ENCODE results near the gene ZNF592. TPM values are rescaled to one million over a fixed set of nuclear protein-coding genes. Genes with fewer than 3 reads are reported as not detected.
"Not testable (repeated sequence)": the region's sequence is repeated elsewhere in the genome, so short reads cannot be mapped to it uniquely, and the experiment has no call there.

The ZNF592 gene
- 19.2 TPM for total RNA-seq
- long read RNA-seq, full-length matches to known transcripts = 2 of 11 reads
- long read RNA-seq, partial matches to known transcripts = 8 of 11 reads
- long read RNA-seq, other reads (novel, unspliced or antisense) = 1 of 11 reads

DNA sequence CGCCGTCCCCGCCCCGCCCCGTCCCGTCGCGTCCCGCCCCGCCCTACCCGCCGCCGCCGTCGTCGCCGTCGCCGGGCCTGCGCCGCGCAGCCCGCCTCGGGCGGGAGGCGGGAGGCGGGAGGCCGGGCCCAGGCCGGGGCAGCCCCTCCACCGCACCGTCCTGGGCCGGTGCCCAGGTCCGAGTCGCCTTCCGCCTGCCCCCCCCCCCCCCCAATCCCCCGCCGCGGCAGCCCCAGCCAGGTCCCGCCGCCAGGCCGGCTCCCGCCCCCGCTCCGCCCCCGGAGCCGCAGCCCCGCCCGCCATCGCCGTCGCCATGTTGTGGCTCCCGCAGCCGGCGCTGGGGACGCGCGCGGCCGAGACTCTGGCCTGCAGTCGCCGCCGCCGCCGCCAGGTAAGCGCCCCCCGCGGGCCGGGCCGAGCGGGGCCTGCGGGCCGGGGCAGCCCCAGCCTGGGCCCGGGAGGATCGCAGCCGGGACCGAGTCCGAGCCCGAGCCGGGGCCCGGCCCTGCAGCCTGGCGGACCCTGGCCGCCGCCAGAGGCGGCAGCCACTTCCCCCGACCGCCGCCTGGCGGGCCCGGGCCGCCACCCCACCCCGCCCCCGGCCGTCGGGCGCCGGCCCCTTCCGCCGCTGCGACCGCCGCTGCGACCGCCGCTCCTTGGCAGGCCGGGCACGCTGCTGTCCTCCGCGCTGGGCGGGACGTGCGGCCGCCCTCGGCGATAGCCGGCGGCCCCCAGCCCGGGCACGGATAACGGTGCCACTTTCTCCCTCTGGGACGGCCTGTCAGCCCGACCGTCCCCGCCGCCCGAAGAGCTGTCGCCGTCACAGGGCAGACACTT is at the start of gene ZNF592:
TSS of gene ZNF592 (plus strand) at position 319 of the 837 bp plus-strand sequence. CDS start 34,084 bp downstream, outside the sequence.
- DNase-seq (ENCODE audit: missing footprints) (peak; percentile 92), ATAC-seq (peak; percentile 85)
- intact Hi-C loops (cut with DNase I) = loop anchor here (1.0 to 2.0 kb wide), 3 partner anchors 32 to 178 kb away; partner anchors contain the start of gene SEC11A

- DNase-seq (ENCODE audit: missing footprints) = no peak
- ATAC-seq = no peak
- intact Hi-C loops (cut with DNase I) = loop anchor here (5.0 kb wide), 1 partner anchor 42 kb away; the partner anchor contains the start of gene NMB
Measured at GRCh38 chr15:84699538-84700191, 48.7 kb upstream of the ZNF592 start.

GRCh38 chr15:84702961-84703482 is 45.4 kb upstream of the ZNF592 start:
- intact Hi-C loops (cut with DNase I) = loop anchor here (1.0 to 5.0 kb wide), 2 partner anchors 13 to 46 kb away; partner anchors contain the start of genes NMB and SEC11A
- peak; percentile 85 for ATAC-seq
- no peak for DNase-seq (ENCODE audit: missing footprints)

GRCh38 chr15:84703808-84704207 is 44.6 kb upstream of the ZNF592 start:
- ATAC-seq = no peak
- intact Hi-C loops (cut with DNase I) = loop anchor here (1.0 to 5.0 kb wide), 2 partner anchors 12 to 47 kb away; partner anchors contain the start of genes NMB and SEC11A
- no peak for DNase-seq (ENCODE audit: missing footprints)

DNA sequence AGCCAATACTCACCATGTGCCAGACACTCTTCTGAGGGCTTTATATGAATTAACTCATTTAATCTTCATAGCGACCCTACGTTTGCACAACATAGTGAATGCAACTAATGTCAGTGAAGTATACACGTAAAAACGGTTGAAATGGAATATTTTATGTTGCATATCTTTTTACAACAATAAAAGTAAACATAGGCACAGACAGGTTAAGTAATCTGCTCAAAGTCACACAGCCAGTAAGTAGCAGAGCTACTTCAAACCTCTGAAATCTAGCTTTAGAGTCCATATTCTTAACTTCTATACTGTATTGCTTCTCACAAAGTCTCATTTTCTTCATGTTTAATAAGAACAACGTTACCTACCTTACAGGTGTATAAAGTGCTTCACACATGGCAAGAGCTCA is 34.0 kb upstream of the ZNF592 start:
- intact Hi-C loops (cut with DNase I) = loop anchor here (2.0 kb wide), 1 partner anchor 72 kb away; no protein-coding TSS in a partner anchor
- no peak for ATAC-seq

DNA sequence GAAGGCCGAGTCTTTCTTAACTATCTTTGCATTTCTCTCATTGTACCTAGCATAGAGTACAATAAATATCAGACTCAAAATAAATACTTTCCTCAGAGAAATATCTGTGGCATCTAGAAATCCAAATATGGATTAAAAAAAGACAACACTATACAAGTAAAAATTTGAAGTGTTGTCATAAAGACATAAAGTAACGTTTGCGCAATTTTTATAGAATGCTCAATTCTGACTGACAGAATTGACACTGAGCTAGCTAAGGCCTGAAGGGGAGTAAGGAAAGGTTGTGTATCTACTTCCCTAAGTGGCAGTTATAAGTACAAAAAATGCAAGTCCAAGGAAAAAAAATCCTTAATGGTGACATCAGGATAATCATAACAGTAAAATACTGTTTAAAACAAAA is 33.6 kb upstream of the ZNF592 start:
- intact Hi-C loops (cut with DNase I) = loop anchor here (2.0 to 5.0 kb wide), 3 partner anchors 58 to 212 kb away; partner anchors contain the start of gene NMB
- ATAC-seq (no peak), DNase-seq (ENCODE audit: missing footprints) (no peak)

More for the DNA sequence above, 34.0 kb upstream of the ZNF592 start:
- DNase-seq (ENCODE audit: missing footprints) = no peak

- ATAC-seq = no peak
- intact Hi-C loops (cut with DNase I) = loop anchor here (1.0 to 5.0 kb wide), 5 partner anchors 12 to 212 kb away; partner anchors contain the start of genes NMB and ZNF592
- no peak for DNase-seq (ENCODE audit: missing footprints)
Measured at GRCh38 chr15:84715441-84716035, 32.9 kb upstream of the ZNF592 start.

DNA sequence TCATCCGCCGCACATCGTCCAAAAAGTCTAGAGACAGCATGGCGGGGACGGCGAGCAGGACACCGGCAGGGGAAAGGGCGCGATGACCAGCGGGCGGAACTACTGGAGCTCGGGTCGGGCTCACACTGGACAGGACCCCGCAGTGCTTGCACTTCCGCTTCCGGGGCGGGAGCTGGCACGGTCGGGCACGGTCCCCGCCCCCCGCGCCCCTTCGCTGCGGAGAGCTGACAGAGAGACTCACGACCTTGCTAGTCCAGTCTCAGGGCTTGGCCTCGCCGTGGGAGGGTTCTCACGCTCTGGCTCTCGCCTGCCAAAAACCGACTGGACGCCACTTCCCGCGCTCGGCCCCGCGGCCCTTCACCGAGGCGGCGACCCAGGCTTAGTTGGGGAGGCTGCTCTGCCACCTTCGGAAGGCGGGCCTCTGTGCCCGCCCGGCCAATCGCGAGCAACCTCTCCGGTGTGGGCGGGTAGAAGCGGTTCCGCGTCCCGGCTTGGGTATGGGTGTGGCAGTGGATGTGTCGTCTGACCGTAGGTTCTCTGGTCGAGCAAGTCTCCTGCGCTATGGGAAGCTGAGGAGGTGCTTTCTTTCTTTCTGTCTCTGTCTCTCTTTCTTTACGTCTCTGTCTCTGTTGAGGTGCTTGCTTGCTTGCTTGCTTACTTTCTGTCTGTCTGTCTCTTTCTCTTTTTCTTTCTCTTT is 32.2 kb upstream of the ZNF592 start, which contains the start of gene SEC11A:
TSS of gene SEC11A (minus strand) at position 104 of the 697 bp plus-strand sequence. CDS start at position 40, 64 bp downstream.
- ATAC-seq (peak; percentile 99), DNase-seq (ENCODE audit: missing footprints) (peak; percentile 98)
- intact Hi-C loops (cut with DNase I) = loop anchor here (1.0 to 5.0 kb wide), 4 partner anchors 13 to 211 kb away; partner anchors contain the start of genes NMB and ZNF592

GRCh38 chr15:84721371-84721770 is 27.0 kb upstream of the ZNF592 start:
- ATAC-seq (no peak), DNase-seq (ENCODE audit: missing footprints) (no peak)
- intact Hi-C loops (cut with DNase I) = no loop called here

- intact Hi-C loops (cut with DNase I) = no loop called here
- DNase-seq (ENCODE audit: missing footprints) = no peak
- ATAC-seq = no peak
Measured at GRCh38 chr15:84722628-84723027, 25.8 kb upstream of the ZNF592 start.

DNA sequence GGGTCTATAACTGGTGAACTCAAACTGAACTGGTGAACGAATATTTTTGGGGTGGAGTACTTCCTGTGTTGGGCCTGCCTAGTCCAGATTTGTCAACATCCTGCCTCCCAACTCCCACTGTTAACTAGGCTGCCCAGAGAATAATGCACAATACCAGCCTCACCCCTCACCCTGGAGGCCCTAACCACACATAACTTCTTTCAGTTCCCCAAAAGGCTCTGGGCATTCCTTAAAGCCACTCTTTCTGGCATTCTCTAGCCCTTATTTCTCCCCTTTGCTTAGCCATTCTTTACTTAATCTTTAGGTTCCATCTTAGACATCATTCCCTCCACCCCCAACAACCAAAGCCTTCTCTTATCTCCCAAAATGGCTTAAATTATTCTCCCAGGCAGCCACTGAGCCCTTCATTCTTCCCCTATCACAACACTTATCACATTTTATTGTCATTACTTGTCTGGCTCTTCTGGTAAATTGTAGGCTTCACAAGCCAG is 23.3 kb upstream of the ZNF592 start:
- intact Hi-C loops (cut with DNase I) = no loop called here
- ATAC-seq = peak; percentile 85
- DNase-seq (ENCODE audit: missing footprints) = no peak

DNA sequence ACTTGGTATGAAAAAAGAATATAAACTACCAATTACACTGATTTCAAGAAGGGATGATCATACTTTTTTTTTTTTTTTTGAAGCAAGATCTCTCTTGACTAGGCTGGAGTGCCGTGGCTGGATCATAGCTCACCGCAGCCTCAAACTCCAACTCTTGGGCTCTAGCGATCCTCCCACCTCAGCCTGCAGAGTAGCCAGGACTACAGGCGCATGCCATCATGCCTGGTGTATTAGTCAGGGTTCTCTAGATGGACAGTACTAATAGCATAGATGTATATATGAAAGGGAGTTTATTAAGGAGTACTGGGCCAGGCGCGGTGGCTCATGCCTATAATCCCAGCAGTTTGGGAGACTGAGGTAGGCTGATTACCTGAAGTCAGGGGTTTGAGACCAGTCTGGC is 21.0 kb upstream of the ZNF592 start:
- intact Hi-C loops (cut with DNase I) = no loop called here
- no peak for ATAC-seq
- DNase-seq (ENCODE audit: missing footprints) = no peak

DNA sequence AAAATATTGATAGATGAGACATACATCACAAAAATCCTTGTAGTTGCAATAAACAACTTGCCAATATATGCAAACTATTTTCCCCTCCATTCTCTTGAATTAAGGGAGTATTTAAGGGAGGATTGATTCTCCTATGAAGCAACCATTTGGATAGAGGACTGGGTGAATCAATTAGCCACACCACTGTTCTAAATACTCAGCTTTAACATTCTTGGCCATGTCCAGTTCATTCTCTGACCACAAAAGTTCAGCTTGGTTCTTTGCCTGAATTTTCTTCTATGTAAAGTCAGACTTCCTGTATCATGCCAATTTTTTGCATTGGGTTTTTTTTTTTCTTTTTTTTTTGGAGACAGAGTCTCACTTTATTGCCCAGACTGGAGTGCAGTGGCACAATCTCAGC is 16.6 kb upstream of the ZNF592 start:
- no peak for ATAC-seq
- DNase-seq (ENCODE audit: missing footprints) = no peak
- intact Hi-C loops (cut with DNase I) = no loop called here

DNA sequence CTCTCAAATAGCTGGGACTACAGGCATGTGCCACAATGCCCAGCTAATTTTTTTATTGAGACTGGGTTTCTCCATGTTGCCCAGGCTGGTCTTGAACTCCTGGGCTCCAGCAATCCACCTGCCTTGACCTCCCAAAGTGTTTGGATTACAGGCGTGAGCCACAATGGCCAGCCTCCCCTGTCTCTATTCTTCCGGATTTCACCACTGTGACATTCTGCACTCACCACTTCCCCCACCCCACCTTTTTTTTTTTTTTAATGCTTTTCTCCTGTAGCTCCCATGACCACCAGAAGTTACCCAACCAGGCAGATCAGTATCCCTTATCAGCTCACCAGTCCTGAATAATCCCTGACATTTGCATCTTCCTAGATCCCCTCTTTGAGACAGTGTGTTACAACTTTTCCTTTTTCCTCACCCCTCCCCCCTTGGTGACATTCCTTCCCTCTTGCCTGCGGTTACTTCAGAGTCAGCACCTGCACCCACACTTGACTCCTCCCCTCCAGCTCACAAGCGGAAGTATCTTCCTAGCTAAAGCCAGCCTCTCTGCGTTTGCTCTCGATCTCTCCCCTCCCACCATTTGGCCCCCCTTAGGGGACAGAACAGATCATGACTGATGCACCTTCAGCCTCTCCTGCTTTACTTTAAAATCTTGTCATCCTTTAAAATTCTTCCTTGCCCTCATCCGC is 13.5 kb upstream of the ZNF592 start:
- DNase-seq (ENCODE audit: missing footprints) (no peak), ATAC-seq (peak; percentile 59)
- intact Hi-C loops (cut with DNase I) = no loop called here

DNA sequence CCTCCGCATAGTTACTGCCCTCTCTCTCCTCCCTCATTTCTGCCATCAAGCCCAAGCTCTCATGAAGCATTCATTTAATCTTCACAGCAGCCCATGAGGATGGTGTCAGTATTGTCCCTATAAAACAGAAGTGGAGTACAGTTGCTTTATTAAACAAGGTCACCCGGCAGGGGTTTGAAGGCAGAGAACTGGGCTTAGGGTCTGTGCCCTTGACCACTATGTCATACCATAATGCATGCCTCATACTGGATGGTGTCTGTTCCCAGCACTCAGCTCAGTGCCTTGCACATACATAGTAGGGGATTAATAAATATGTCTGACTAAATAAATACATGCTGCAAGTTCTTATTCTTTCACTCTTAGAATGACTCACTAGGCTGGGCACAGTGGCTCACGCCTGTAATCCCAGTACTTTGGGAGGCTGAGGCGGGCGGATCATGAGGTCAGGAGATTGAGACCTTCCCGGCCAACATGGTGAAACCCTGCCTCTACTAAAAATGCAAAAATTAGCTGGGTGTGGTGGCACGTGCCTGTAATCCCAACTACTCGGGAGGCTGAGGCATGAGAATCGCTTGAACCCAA is 12.8 kb upstream of the ZNF592 start:
- ATAC-seq = peak; percentile 23
- DNase-seq (ENCODE audit: missing footprints); intact Hi-C loops (cut with DNase I): not testable (repeated sequence)

DNA sequence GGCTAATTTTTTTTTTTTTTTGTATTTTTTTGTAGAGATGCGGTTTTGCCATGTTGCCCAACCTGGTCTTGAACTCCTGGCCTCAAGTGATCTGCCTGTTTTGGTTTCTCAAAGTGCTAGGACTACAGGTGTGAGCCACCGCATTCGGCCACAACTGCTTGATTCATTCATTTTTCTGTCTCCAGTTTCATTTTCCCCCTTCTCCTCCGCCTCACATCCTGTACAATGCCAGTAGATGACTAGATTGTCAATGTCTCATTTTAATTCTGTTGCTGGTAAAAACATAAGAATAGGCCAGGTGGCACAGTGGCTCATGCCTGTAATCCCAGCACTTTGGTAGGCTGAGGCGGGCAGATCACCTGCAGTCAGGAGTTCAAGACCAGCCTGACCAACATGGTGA is 12.0 kb upstream of the ZNF592 start:
- ATAC-seq (no peak), DNase-seq (ENCODE audit: missing footprints) (no peak)
- intact Hi-C loops (cut with DNase I) = no loop called here

DNA sequence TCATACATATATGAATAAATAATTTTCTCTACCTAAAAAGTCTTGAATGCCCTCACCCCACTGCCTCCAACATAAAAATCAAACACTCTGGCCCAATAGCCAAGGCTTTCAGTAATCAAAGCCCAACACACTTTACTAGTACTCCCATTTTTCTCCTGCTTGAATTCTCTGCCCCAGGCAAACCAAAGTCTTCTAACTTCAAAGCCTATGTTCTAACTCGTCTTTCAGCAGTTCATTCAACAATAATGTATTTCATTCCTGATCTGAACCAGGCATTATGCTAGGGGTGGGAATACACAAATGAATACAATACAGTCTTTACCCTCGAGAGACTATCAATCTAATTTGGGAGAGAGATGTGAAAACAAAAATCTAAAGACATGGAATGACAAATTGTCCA is 11.4 kb upstream of the ZNF592 start:
- intact Hi-C loops (cut with DNase I) = no loop called here
- ATAC-seq = no peak
- DNase-seq (ENCODE audit: missing footprints) = no peak
